Measurements from ENCODE around the gene TMEM53. TPM values are rescaled to one million over a fixed set of nuclear protein-coding genes. Genes with fewer than 3 reads are reported as not detected.

The TMEM53 gene
- total RNA-seq, 1 donor from 2014 or later = 6.3 TPM

GRCh38 chr1:44655609-44656008, 18.7 kb downstream of the TMEM53 start:
- DNase-seq (ENCODE audit: low read depth) = no peak
- no peak overlapping the region for H3K4me3 ChIP-seq (ENCODE audit: low read depth, low read length)
- TF ChIP-seq CTCF (conservative IDR thresholded peaks at IDR 0.05; ENCODE audit: low read depth, low read length) = peak; percentile 82

GRCh38 chr1:44654621-44655187, 19.6 kb downstream of the TMEM53 start:
- no peak for DNase-seq (ENCODE audit: low read depth)
- H3K4me3 ChIP-seq (ENCODE audit: low read depth, low read length) = no peak overlapping the region
- TF ChIP-seq CTCF (conservative IDR thresholded peaks at IDR 0.05; ENCODE audit: low read depth, low read length) = no peak

GRCh38 chr1:44653107-44653964, 20.9 kb downstream of the TMEM53 start:
- no peak for DNase-seq (ENCODE audit: low read depth)
- H3K4me3 ChIP-seq (ENCODE audit: low read depth, low read length) = no peak overlapping the region
- TF ChIP-seq CTCF (conservative IDR thresholded peaks at IDR 0.05; ENCODE audit: low read depth, low read length) = no peak

- peak; percentile 98 for TF ChIP-seq CTCF (conservative IDR thresholded peaks at IDR 0.05; ENCODE audit: low read depth, low read length)
- no peak for DNase-seq (ENCODE audit: low read depth)
- H3K4me3 ChIP-seq (ENCODE audit: low read depth, low read length) = no peak overlapping the region
Observed at GRCh38 chr1:44652445-44653106, 21.7 kb downstream of the TMEM53 start.

- DNase-seq (ENCODE audit: low read depth) = no peak
- H3K4me3 ChIP-seq (ENCODE audit: low read depth, low read length) = no peak overlapping the region
- TF ChIP-seq CTCF (conservative IDR thresholded peaks at IDR 0.05; ENCODE audit: low read depth, low read length) = no peak
Observed at GRCh38 chr1:44651069-44651468, 23.2 kb downstream of the TMEM53 start.

- no peak for TF ChIP-seq CTCF (conservative IDR thresholded peaks at IDR 0.05; ENCODE audit: low read depth, low read length)
- H3K4me3 ChIP-seq (ENCODE audit: low read depth, low read length) = no peak overlapping the region
- DNase-seq (ENCODE audit: low read depth) = no peak
Observed at GRCh38 chr1:44650159-44650831, 24.0 kb downstream of the TMEM53 start.
